HepG2 (cell line): ENCODE results near the gene ETFB. TPM values are rescaled to one million over a fixed set of nuclear protein-coding genes. Genes with fewer than 3 reads are reported as not detected.

Source experiments
- ATAC-seq: fragments of 200-7000 bp; cut with Tn5 transposase; 3 replicates; pipeline ENCODE4 v1.9.1; 2020; ENCODE audit warnings: mild to moderate bottlenecking, moderate library complexity
- BruUV-seq: library from RNA; stranded (reverse); fragments of 400-500 nt; replicated peaks from 2 replicates; lab custom pipeline; 2021; lab: Mats Ljungman, UMichigan
- CTCF ChIA-PET: fragments of 300-600 bp; formaldehyde crosslinking; extraction: SDS; loops from one replicate; lab custom pipeline; 2021; ENCODE audit warnings: low total read pairs, inconsistent platforms, low intra/inter-chr PET ratio; lab: Yijun Ruan, JAX
- POLR2A ChIA-PET: fragments of 350-600 bp; sonication (Branson Sonifier 250); formaldehyde crosslinking; loops from one replicate; lab custom pipeline; 2020; ENCODE audit warnings: antibody characterized with exemption, inconsistent platforms; lab: Yijun Ruan, JAX
- DNase-seq: peaks from one replicate; pipeline ENCODE4 v3.0.0-alpha.2; 2015; ENCODE audit warnings: low spot score
- FAIRE-seq: peaks from 3 replicates; lab custom pipeline; 2011; peaks lifted over from hg19 to GRCh38; lab: Jason Lieb, UNC
- H2AFZ ChIP-seq: one replicate; pipeline ENCODE4 v1.6.1; 2011; ENCODE audit warnings: low read length, inconsistent platforms
- H3K27ac ChIP-seq: fragments of 300-600 bp; 3 replicates; pipeline ENCODE4 v1.8.0; 2011; ENCODE audit warnings: mixed run types, mild to moderate bottlenecking, mixed read lengths, low read length, inconsistent platforms; ENCODE audit not compliant: insufficient read depth; ENCODE audit errors: extremely low read length
- H3K27me3 ChIP-seq, 2 experiments: fragments of 200-600 bp in 1 of 2; 2 replicates in 1 of 2; 3 replicates in 1 of 2; pipeline versions ENCODE4 v1.6.0 to v1.8.0; 2011; ENCODE audit warnings: low read length in 2 of 2, mild to moderate bottlenecking in 2 of 2, moderate library complexity in 2 of 2, inconsistent platforms in 1 of 2; ENCODE audit not compliant: insufficient read depth in 2 of 2, control insufficient read depth in 1 of 2
- H3K36me3 ChIP-seq, 2 experiments: fragments of 200-600 bp in 1 of 2; replicated peaks in 1 of 2; 2 replicates in 1 of 2; 3 replicates in 1 of 2; pipeline versions ENCODE4 v1.5.1 to v1.8.0; 2011; ENCODE audit warnings: low read length in 2 of 2, inconsistent platforms in 1 of 2; ENCODE audit not compliant: insufficient read depth in 2 of 2, control insufficient read depth in 1 of 2
- H3K4me1 ChIP-seq: 2 replicates; pipeline ENCODE4 v1.5.1; 2012; ENCODE audit warnings: low read length, inconsistent platforms; ENCODE audit not compliant: insufficient read depth
- H3K4me2 ChIP-seq: 2 replicates; pipeline ENCODE4 v1.6.0; 2011; ENCODE audit warnings: low read depth, low read length, inconsistent platforms
- H3K4me3 ChIP-seq, 3 experiments: fragments of 200-600 bp in 1 of 3; sonication (generic), shearing (Covaris generic) in 1 of 3; replicated peaks in 1 of 3; 2 replicates each; pipeline ENCODE4 v1.5.1; 2011 to 2016; ENCODE audit warnings: low read length in 3 of 3, inconsistent platforms in 2 of 3, low read depth in 2 of 3, mild to moderate bottlenecking in 2 of 3, control low read depth in 1 of 3, mixed read lengths in 1 of 3; ENCODE audit not compliant: insufficient read depth in 1 of 3
- H3K79me2 ChIP-seq: one replicate; pipeline ENCODE4 v1.6.1; 2011; ENCODE audit warnings: low read length, inconsistent platforms; ENCODE audit not compliant: insufficient read depth
- H3K9ac ChIP-seq: 2 replicates; pipeline ENCODE4 v1.6.0; 2011; ENCODE audit warnings: mild to moderate bottlenecking, low read depth, low read length, inconsistent platforms; ENCODE audit not compliant: insufficient read depth
- H3K9me3 ChIP-seq: 2 replicates; pipeline ENCODE4 v1.5.1; 2012; ENCODE audit warnings: mild to moderate bottlenecking, low read length
- H4K20me1 ChIP-seq: 2 replicates; pipeline ENCODE4 v1.6.0; 2011; ENCODE audit warnings: inconsistent platforms, mild to moderate bottlenecking, low read length, moderate library complexity; ENCODE audit not compliant: insufficient read depth
- EP300 ChIP-seq, 3 experiments: sonication (generic) in 1 of 3; formaldehyde crosslinking in 1 of 3; IDR thresholded peaks; 2 replicates each; pipeline versions ENCODE4 v1.5.1 to v1.6.1; 2011 to 2020; ENCODE audit warnings: low read depth in 2 of 3, low read length in 2 of 3, borderline replicate concordance in 1 of 3, improper control_type of control experiment in 1 of 3, mild to moderate bottlenecking in 1 of 3, missing genetic modification reagents in 1 of 3, moderate library complexity in 1 of 3
- ESRRA ChIP-seq: sonication (generic); formaldehyde crosslinking; IDR thresholded peaks from 2 replicates; pipeline ENCODE4 v1.5.1; 2020; ENCODE audit warnings: mild to moderate bottlenecking, low read depth, missing genetic modification reagents
- HMG20A ChIP-seq: IDR thresholded peaks from 2 replicates; pipeline ENCODE4 v1.6.1; 2016; ENCODE audit warnings: borderline replicate concordance
- ISL2 ChIP-seq: sonication (generic); formaldehyde crosslinking; IDR thresholded peaks from 2 replicates; pipeline ENCODE4 v1.5.0; 2020; ENCODE audit warnings: missing genetic modification reagents
- KLF13 ChIP-seq: sonication (generic); formaldehyde crosslinking; IDR thresholded peaks from 2 replicates; pipeline ENCODE4 v1.4.0; 2020; ENCODE audit warnings: mild to moderate bottlenecking, missing genetic modification reagents
- MEIS2 ChIP-seq: sonication (generic); formaldehyde crosslinking; IDR thresholded peaks from 2 replicates; pipeline ENCODE4 v1.9.0; 2021; ENCODE audit warnings: mild to moderate bottlenecking, missing genetic modification reagents
- MXI1 ChIP-seq: IDR thresholded peaks from 3 replicates; pipeline ENCODE4 v1.6.1; 2012; ENCODE audit warnings: low read depth, low read length, inconsistent platforms, borderline replicate concordance
- PCBP1 ChIP-seq: fragments of 200-400 bp; formaldehyde crosslinking; IDR thresholded peaks from 2 replicates; pipeline ENCODE4 v1.6.1; 2017; ENCODE audit warnings: mild to moderate bottlenecking, low read depth, low read length, borderline replicate concordance
- PLSCR1 ChIP-seq: sonication (generic); formaldehyde crosslinking; IDR thresholded peaks from 2 replicates; pipeline ENCODE4 v1.5.0; 2020; ENCODE audit warnings: missing genetic modification reagents, mild to moderate bottlenecking, borderline replicate concordance
- POGZ ChIP-seq: sonication (generic); formaldehyde crosslinking; IDR thresholded peaks from 2 replicates; pipeline ENCODE4 v1.4.0; 2020; ENCODE audit warnings: mild to moderate bottlenecking, missing genetic modification reagents
- PRDM15 ChIP-seq: sonication (generic); formaldehyde crosslinking; IDR thresholded peaks from 2 replicates; pipeline ENCODE4 v1.4.0; 2020; ENCODE audit warnings: missing genetic modification reagents
- TP53 ChIP-seq: sonication (generic); formaldehyde crosslinking; conservative IDR thresholded peaks from 2 replicates; pipeline ENCODE4 v1.4.0; 2020; ENCODE audit warnings: missing genetic modification reagents
- YEATS4 ChIP-seq: sonication (generic); formaldehyde crosslinking; IDR thresholded peaks from 2 replicates; pipeline ENCODE4 v1.4.0; 2020; ENCODE audit warnings: missing genetic modification reagents, borderline replicate concordance
- ZBTB7A ChIP-seq: sonication (generic); formaldehyde crosslinking; IDR thresholded peaks from 2 replicates; pipeline ENCODE4 v1.8.0; 2022; ENCODE audit warnings: mild to moderate bottlenecking, missing genetic modification reagents
- ZMYM3 ChIP-seq: sonication (generic); formaldehyde crosslinking; IDR thresholded peaks from 2 replicates; pipeline ENCODE4 v1.5.1; 2020; ENCODE audit warnings: mild to moderate bottlenecking, missing genetic modification reagents
- ZNF256 ChIP-seq: sonication (generic); formaldehyde crosslinking; conservative IDR thresholded peaks from 2 replicates; pipeline ENCODE4 v1.4.0; 2020; ENCODE audit warnings: missing genetic modification reagents
- ZNF547 ChIP-seq: sonication (generic); formaldehyde crosslinking; IDR thresholded peaks from 2 replicates; pipeline ENCODE4 v1.5.1; 2020; ENCODE audit warnings: mild to moderate bottlenecking, missing genetic modification reagents
- ZNF782 ChIP-seq: sonication (generic); formaldehyde crosslinking; IDR thresholded peaks from 2 replicates; pipeline ENCODE4 v1.4.0; 2020; ENCODE audit warnings: missing genetic modification reagents, mild to moderate bottlenecking, borderline replicate concordance
- ZNF850 ChIP-seq: sonication (generic); formaldehyde crosslinking; conservative IDR thresholded peaks from 2 replicates; pipeline ENCODE4 v1.9.0; 2021; ENCODE audit warnings: mild to moderate bottlenecking, missing genetic modification reagents
- WGBS: methylation state at CpG from one replicate; pipeline ENCODE4 v1.1.6; 2017; ENCODE audit warnings: low lambda C conversion rate; 5-methylcytosine and 5-hydroxymethylcytosine counted together
- in situ Hi-C: cut with HindIII; loops from 2 replicates; pipeline ENCODE4 v1.10.0; 2017; ENCODE audit warnings: low pct_unique_long_range_greater_than_20kb; ENCODE audit not compliant: extremely low pct_ligation_motif_present
- intact Hi-C: fragments of 100-400 bp; cut with micrococcal nuclease; formaldehyde crosslinking; loops from one replicate; pipeline ENCODE4 v1.10.0; 2022; ENCODE audit not compliant: unreplicated experiment
- polyA plus RNA-seq, 8 experiments: library from polyadenylated mRNA; depleted of rRNA in 3 of 8; stranded (reverse) in 7 of 8; unstranded in 1 of 8; fragments of >200 nt; fragmentation: Illumina TruSeq in 4 of 8; extraction: Trizol in 4 of 8; gene quantifications; 2 replicates each; pipeline versions ENCODE4 v1.2.1 to v1.2.3, GENCODE V29; 2011 to 2016; ENCODE audit warnings: low read depth in 4 of 8, missing spikeins in 1 of 8, mixed read lengths in 1 of 8; ENCODE audit not compliant: insufficient read depth in 1 of 8
- total RNA-seq, 5 experiments: library from RNA; depleted of rRNA; stranded (reverse); fragments of >200 nt; fragmentation: Illumina TruSeq; extraction: Trizol; gene quantifications; 2 replicates each; pipeline ENCODE4 v1.2.3, GENCODE V29; 2016; ENCODE audit warnings: low read depth in 1 of 5

Gene ETFB
- total and polyA plus RNA-seq, 2 of the 13 experiments (the other 11 are each of a cell fraction or from before 2014, with no cell fraction given) = 678 to 1,314 TPM

GRCh38 chr19:51365965-51366388 lies at the start of gene ETFB (continued):
- TF ChIP-seq PRDM15 (CRISPR knock-in tag) = 0 out of 2 replicates have a peak, but pooled peaks have one; percentile 63
- TF ChIP-seq MEIS2 = peak; percentile 37; the same call in 1 of the 2 replicates
- no peak for TF ChIP-seq POGZ (CRISPR knock-in tag)
- TF ChIP-seq ZNF850 (CRISPR knock-in tag) = no peak
- peak; percentile 63; the same call in 1 of the 3 replicates for TF ChIP-seq MXI1
- TF ChIP-seq ZNF256 = peak; percentile 69; the same call in 1 of the 2 replicates
- peak; percentile 80; the same call in 1 of the 2 replicates for TF ChIP-seq YEATS4 (CRISPR knock-in tag)

- H3K9ac ChIP-seq = no peak overlapping the region
- TF ChIP-seq TP53 (no peak), HMG20A (CRISPR knock-in tag) (no peak), KLF13 (CRISPR knock-in tag) (no peak), PCBP1 (no peak), ISL2 (CRISPR knock-in tag) (no peak), ZNF782 (CRISPR knock-in tag) (no peak), ESRRA (no peak), ZMYM3 (CRISPR knock-in tag) (no peak), PLSCR1 (CRISPR knock-in tag) (no peak), EP300 (IDR thresholded peaks at IDR 0.05; ENCODE audit: low read depth in 2 of 2, low read length in 2 of 2) (no peak), EP300 (CRISPR knock-in tag; IDR thresholded peaks at IDR 0.05; ENCODE audit: borderline replicate concordance) (no peak), ZBTB7A (no peak), ZNF547 (CRISPR knock-in tag) (no peak)
- TF ChIP-seq, all 625 proteins: peak for 0
- Histone ChIP-seq H4K20me1 (peaks cover 3% of the 10 kb centered on the region; the same call in 1 of the 2 replicates), H3K79me2 (no peaks in the 10 kb centered on the region), H3K4me1 (no peaks in the 10 kb centered on the region), H2AFZ (no peak overlapping the region), H3K9me3 (no peaks in the 10 kb centered on the region), H3K27me3 (no peaks in the 10 kb centered on the region; a peak in 2 of 5 replicates), H3K27ac (no peak overlapping the region), H3K36me3 (no peaks in the 10 kb centered on the region), H3K4me2 (no peak overlapping the region), H3K4me3 (no peak overlapping the region)
- no TSS peak for BruUV-seq
- POLR2A ChIA-PET = no interaction called here
- ATAC-seq (no peak), DNase-seq (no peak), FAIRE-seq (no peak)
- in situ Hi-C loops = no loop called here
- intact Hi-C loops = no loop called here
- CTCF ChIA-PET = no interaction called here
- no CpG with 5 or more reads among the region's 12 CpGs for WGBS
These were observed 49.0 kb upstream of the ETFB start for GRCh38 chr19:51415187-51415586.
